Measurements from ENCODE around the gene UMODL1. TPM values are rescaled to one million over a fixed set of nuclear protein-coding genes. Genes with fewer than 3 reads are reported as not detected.

Gene UMODL1
- total RNA-seq, 1 experiment from 2014 or later: 0.18 TPM

GRCh38 chr21:42118901-42119300, 47.8 kb downstream of the UMODL1 start:
- TF ChIP-seq, protein P1, sequence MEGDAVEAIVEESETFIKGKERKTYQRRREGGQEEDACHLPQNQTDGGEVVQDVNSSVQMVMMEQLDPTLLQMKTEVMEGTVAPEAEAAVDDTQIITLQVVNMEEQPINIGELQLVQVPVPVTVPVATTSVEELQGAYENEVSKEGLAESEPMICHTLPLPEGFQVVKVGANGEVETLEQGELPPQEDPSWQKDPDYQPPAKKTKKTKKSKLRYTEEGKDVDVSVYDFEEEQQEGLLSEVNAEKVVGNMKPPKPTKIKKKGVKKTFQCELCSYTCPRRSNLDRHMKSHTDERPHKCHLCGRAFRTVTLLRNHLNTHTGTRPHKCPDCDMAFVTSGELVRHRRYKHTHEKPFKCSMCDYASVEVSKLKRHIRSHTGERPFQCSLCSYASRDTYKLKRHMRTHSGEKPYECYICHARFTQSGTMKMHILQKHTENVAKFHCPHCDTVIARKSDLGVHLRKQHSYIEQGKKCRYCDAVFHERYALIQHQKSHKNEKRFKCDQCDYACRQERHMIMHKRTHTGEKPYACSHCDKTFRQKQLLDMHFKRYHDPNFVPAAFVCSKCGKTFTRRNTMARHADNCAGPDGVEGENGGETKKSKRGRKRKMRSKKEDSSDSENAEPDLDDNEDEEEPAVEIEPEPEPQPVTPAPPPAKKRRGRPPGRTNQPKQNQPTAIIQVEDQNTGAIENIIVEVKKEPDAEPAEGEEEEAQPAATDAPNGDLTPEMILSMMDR (IDR thresholded peaks at IDR 0.05): no peak
- TF ChIP-seq TCF7L2 (IDR thresholded peaks at IDR 0.05; ENCODE audit: low read depth, low read length) (no peak), SIN3A (IDR thresholded peaks at IDR 0.05; ENCODE audit: borderline replicate concordance, insufficient read depth, low read depth, low read length) (no peak), POLR2AphosphoS5 (IDR thresholded peaks at IDR 0.05; ENCODE audit: low read depth, low read length) (no peak)
- TF ChIP-seq, protein P2, sequence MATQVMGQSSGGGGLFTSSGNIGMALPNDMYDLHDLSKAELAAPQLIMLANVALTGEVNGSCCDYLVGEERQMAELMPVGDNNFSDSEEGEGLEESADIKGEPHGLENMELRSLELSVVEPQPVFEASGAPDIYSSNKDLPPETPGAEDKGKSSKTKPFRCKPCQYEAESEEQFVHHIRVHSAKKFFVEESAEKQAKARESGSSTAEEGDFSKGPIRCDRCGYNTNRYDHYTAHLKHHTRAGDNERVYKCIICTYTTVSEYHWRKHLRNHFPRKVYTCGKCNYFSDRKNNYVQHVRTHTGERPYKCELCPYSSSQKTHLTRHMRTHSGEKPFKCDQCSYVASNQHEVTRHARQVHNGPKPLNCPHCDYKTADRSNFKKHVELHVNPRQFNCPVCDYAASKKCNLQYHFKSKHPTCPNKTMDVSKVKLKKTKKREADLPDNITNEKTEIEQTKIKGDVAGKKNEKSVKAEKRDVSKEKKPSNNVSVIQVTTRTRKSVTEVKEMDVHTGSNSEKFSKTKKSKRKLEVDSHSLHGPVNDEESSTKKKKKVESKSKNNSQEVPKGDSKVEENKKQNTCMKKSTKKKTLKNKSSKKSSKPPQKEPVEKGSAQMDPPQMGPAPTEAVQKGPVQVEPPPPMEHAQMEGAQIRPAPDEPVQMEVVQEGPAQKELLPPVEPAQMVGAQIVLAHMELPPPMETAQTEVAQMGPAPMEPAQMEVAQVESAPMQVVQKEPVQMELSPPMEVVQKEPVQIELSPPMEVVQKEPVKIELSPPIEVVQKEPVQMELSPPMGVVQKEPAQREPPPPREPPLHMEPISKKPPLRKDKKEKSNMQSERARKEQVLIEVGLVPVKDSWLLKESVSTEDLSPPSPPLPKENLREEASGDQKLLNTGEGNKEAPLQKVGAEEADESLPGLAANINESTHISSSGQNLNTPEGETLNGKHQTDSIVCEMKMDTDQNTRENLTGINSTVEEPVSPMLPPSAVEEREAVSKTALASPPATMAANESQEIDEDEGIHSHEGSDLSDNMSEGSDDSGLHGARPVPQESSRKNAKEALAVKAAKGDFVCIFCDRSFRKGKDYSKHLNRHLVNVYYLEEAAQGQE (IDR thresholded peaks at IDR 0.05; ENCODE audit: insufficient read depth in 1 of 2, low read depth in 2 of 2, low read length in 1 of 2): no peak
- in situ Hi-C loops (cut with HindIII; ENCODE audit: low pct_unique_long_range_greater_than_20kb, low sequenced_read_pairs): no loop called here
- H3K9me3 ChIP-seq (ENCODE audit: control insufficient read depth, insufficient read depth, low read depth, low read length): no peaks in the 10 kb centered on the region
- ChIA-PET CTCF (no interaction called here), POLR2A (no interaction called here)
- no peaks in the 10 kb centered on the region for H3K27me3 ChIP-seq (ENCODE audit: control insufficient read depth, insufficient read depth, low read length)
- no peaks in the 10 kb centered on the region for H3K36me3 ChIP-seq (ENCODE audit: control insufficient read depth, insufficient read depth, low read length)
- no peak overlapping the region for H3K4me3 ChIP-seq (ENCODE audit: low read depth in 2 of 2, low read length in 2 of 2)
- intact Hi-C loops (cut with micrococcal nuclease; ENCODE audit: unreplicated experiment): no loop called here
- no peak for ATAC-seq
- DNase-seq (ENCODE audit: low read depth, low spot score): no peak
- H3K4me1 ChIP-seq (ENCODE audit: control insufficient read depth, insufficient read depth, low read length): no peaks in the 10 kb centered on the region
- no peak overlapping the region for H3K27ac ChIP-seq (ENCODE audit: low read length)
- no TSS peak for BruUV-seq (replicated peaks)

- no peak overlapping the region for H3K27ac ChIP-seq (ENCODE audit: low read length)
Observed at GRCh38 chr21:42120101-42120902, 49.2 kb downstream of the UMODL1 start.

More at GRCh38 chr21:42120101-42120902, 49.2 kb downstream of the UMODL1 start:
- Histone ChIP-seq H3K4me3 (ENCODE audit: low read depth in 2 of 2, low read length in 2 of 2) (no peak overlapping the region), H3K4me1 (ENCODE audit: control insufficient read depth, insufficient read depth, low read length) (no peaks in the 10 kb centered on the region), H3K27me3 (ENCODE audit: control insufficient read depth, insufficient read depth, low read length) (no peaks in the 10 kb centered on the region), H3K36me3 (ENCODE audit: control insufficient read depth, insufficient read depth, low read length) (no peaks in the 10 kb centered on the region), H3K9me3 (ENCODE audit: control insufficient read depth, insufficient read depth, low read depth, low read length) (no peaks in the 10 kb centered on the region)
- no peak for DNase-seq (ENCODE audit: low read depth, low spot score)
- in situ Hi-C loops (cut with HindIII; ENCODE audit: low pct_unique_long_range_greater_than_20kb, low sequenced_read_pairs) (no loop called here), intact Hi-C loops (cut with micrococcal nuclease; ENCODE audit: unreplicated experiment) (no loop called here)
- POLR2A ChIA-PET: interaction anchor here (0.7 kb wide), 1 partner anchor 252 kb away, joined by 3 read pairs; no protein-coding TSS in a partner anchor
- BruUV-seq (replicated peaks): no TSS peak
- CTCF ChIA-PET: no interaction called here
- no peak for ATAC-seq
- TF ChIP-seq POLR2AphosphoS5 (IDR thresholded peaks at IDR 0.05; ENCODE audit: low read depth, low read length) (no peak), TCF7L2 (IDR thresholded peaks at IDR 0.05; ENCODE audit: low read depth, low read length) (no peak), SIN3A (IDR thresholded peaks at IDR 0.05; ENCODE audit: borderline replicate concordance, insufficient read depth, low read depth, low read length) (no peak)
- TF ChIP-seq, protein P1 (IDR thresholded peaks at IDR 0.05): no peak
- TF ChIP-seq, protein P2 (IDR thresholded peaks at IDR 0.05; ENCODE audit: insufficient read depth in 1 of 2, low read depth in 2 of 2, low read length in 1 of 2): no peak
